ENCODE results near the gene DCP1B.

Gene DCP1B

DNA sequence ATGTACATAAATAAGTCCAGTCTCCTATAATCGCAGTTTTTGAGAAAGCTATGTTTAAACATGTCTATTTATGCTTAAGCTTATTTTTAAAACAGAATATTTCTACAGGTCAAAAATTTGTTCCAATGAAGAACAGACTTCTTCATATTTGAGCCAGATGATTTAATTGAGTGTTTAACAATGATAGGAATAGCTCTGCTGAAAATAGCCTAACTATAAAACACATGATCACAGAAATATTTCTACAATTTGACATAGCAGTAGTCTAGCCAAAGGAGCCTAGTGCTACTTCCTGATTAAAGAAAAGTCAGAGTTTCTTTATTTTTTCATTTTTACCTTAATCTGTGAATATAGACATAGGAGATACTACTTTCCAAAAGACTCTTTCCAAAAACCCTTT lies 29.4 kb downstream of the DCP1B start:
- TF ChIP-seq, protein P1, sequence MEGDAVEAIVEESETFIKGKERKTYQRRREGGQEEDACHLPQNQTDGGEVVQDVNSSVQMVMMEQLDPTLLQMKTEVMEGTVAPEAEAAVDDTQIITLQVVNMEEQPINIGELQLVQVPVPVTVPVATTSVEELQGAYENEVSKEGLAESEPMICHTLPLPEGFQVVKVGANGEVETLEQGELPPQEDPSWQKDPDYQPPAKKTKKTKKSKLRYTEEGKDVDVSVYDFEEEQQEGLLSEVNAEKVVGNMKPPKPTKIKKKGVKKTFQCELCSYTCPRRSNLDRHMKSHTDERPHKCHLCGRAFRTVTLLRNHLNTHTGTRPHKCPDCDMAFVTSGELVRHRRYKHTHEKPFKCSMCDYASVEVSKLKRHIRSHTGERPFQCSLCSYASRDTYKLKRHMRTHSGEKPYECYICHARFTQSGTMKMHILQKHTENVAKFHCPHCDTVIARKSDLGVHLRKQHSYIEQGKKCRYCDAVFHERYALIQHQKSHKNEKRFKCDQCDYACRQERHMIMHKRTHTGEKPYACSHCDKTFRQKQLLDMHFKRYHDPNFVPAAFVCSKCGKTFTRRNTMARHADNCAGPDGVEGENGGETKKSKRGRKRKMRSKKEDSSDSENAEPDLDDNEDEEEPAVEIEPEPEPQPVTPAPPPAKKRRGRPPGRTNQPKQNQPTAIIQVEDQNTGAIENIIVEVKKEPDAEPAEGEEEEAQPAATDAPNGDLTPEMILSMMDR (IDR thresholded peaks at IDR 0.05; ENCODE audit: insufficient read depth, low read length, poor library complexity, severe bottlenecking) = no peak
- DNase-seq (ENCODE audit: extremely low read depth, insufficient read length) = no peak
- Histone ChIP-seq H3K27me3 (replicated peaks; ENCODE audit: control insufficient read depth, insufficient read depth, low read length) (no peaks in the 10 kb centered on the region), H3K36me3 (ENCODE audit: control insufficient read depth, insufficient read depth, low read length) (no peaks in the 10 kb centered on the region), H3K4me3 (replicated peaks; ENCODE audit: low read depth, low read length) (no peak overlapping the region)

DNA sequence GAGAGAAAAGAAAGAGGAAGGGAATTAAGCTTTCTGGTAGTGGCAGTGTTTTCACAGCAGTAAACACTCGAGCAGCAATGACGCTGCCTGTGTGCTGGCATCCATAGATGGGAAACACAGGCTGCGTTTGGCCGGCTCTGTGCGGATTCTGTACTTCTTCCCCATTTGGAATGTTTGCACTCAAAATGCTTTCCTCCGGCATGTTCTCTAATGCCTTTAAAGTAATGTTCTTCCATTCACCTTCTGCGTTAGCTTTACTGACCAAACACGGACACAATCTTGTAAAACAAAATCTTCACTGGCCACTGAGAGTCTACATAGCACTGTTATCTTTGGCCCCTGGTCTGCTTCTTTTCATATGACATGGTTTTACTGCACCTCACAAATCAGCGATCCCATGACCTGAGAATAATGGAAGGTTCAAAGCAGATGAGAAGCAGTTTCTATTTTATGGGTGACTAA lies 31.4 kb downstream of the DCP1B start:
- no peaks in the 10 kb centered on the region for H3K27me3 ChIP-seq (replicated peaks; ENCODE audit: control insufficient read depth, insufficient read depth, low read length)
- TF ChIP-seq, protein P1 (IDR thresholded peaks at IDR 0.05; ENCODE audit: insufficient read depth, low read length, poor library complexity, severe bottlenecking) = no peak
- H3K4me3 ChIP-seq (replicated peaks; ENCODE audit: low read depth, low read length) = no peak overlapping the region
- no peaks in the 10 kb centered on the region for H3K36me3 ChIP-seq (ENCODE audit: control insufficient read depth, insufficient read depth, low read length)
- DNase-seq (ENCODE audit: extremely low read depth, insufficient read length) = no peak

DNA sequence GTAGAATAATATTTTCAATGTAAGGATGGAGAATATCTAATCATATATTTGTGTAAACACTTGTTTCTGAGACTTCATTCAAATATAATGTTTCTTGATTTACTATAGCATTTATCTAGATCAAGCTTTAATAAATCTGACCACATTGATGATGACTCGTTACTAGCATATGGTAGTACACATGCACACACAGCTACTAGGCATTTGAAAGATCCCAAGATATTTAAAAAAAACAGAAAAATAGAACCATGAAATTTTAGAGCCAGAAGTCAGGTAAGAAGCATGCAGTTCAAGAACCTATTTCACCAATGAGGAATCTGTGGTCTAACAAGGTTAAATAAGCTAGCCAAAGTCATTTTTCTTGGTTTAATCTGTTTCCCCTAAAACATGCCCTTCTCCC lies 32.0 kb downstream of the DCP1B start:
- DNase-seq (ENCODE audit: extremely low read depth, insufficient read length) = no peak
- Histone ChIP-seq H3K27me3 (replicated peaks; ENCODE audit: control insufficient read depth, insufficient read depth, low read length) (no peaks in the 10 kb centered on the region), H3K4me3 (replicated peaks; ENCODE audit: low read depth, low read length) (no peak overlapping the region), H3K36me3 (ENCODE audit: control insufficient read depth, insufficient read depth, low read length) (no peaks in the 10 kb centered on the region)
- TF ChIP-seq, protein P1 (IDR thresholded peaks at IDR 0.05; ENCODE audit: insufficient read depth, low read length, poor library complexity, severe bottlenecking) = no peak

DNA sequence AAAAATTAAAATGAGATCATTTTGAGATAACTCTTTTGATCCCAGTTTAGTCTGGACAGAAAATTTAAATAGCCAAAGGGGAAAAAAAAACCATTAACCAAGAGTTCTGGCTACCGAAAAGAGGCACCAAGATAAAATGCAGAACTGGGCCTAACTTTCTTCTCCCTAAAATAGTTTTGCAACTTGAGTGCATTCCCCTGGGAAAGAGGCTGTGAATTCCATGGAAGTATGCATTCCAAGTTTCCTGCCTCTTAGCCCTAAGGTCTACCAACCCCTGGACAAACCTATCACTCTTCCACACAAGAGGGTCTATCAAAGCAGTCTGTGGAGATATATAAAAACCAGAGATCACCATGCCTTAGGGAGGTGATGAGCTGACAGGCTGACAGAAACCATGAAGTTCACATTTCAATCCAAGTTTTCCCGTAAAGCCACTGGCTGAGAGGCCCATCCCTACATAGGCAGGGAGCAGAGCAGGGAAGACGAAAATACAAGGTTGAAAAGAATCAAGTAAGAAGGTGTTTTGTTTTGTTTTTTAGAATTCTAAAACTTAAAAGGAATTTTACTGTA lies 33.8 kb downstream of the DCP1B start:
- TF ChIP-seq, protein P1 (IDR thresholded peaks at IDR 0.05; ENCODE audit: insufficient read depth, low read length, poor library complexity, severe bottlenecking) = no peak
- Histone ChIP-seq H3K4me3 (replicated peaks; ENCODE audit: low read depth, low read length) (no peak overlapping the region), H3K36me3 (ENCODE audit: control insufficient read depth, insufficient read depth, low read length) (no peaks in the 10 kb centered on the region), H3K27me3 (replicated peaks; ENCODE audit: control insufficient read depth, insufficient read depth, low read length) (no peaks in the 10 kb centered on the region)
- DNase-seq (ENCODE audit: extremely low read depth, insufficient read length) = no peak

DNA sequence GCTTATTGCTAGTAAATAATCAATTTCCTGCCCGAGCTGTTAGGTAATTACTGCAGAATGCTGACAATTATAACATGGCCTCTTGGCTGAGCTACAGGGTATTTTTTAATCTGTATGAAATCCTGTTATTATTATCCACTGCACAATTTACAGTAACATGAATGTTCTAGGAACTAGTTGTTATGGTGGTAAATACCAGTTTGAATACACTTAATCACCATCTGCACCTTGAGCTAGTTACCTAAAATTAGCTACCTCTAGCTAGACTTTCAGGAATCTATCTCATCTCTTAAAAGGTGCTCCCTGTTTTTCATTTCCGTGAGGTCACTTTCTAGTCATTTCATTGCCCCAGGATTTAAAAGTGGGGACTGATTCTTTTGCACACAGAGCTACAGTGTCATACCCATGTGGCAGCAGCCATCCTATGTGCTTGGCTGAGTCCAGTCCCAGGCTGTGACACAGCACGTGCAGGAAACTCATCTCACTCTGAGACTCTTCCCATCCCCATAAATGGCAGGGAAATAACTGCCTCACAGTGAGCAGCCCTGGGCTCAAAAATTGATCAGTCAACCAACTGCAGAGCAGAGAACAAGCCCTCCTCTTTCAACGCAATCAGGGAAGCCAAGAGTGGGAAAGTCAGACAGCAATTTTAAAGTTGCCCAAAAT lies 37.6 kb downstream of the DCP1B start:
- no peaks in the 10 kb centered on the region for H3K27me3 ChIP-seq (replicated peaks; ENCODE audit: control insufficient read depth, insufficient read depth, low read length)
- TF ChIP-seq, protein P1 (IDR thresholded peaks at IDR 0.05; ENCODE audit: insufficient read depth, low read length, poor library complexity, severe bottlenecking) = no peak
- no peak overlapping the region for H3K4me3 ChIP-seq (replicated peaks; ENCODE audit: low read depth, low read length)
- H3K36me3 ChIP-seq (ENCODE audit: control insufficient read depth, insufficient read depth, low read length) = peaks cover 4% of the 10 kb centered on the region; the same call in 1 of the 2 replicates
- no peak for DNase-seq (ENCODE audit: extremely low read depth, insufficient read length)
